Activated CD4-positive, alpha-beta T cell treated with anti-CD3 and anti-CD28 coated beads, Interleukin-2, amount 10 ng/mL, durations not matched to agents 7 days and 5 days (primary cell): ENCODE data around the gene ZNF32. TPM values are rescaled to one million over a fixed set of nuclear protein-coding genes. Genes with fewer than 3 reads are reported as not detected.
A peak's percentile ranks its signal among the peaks of the same experiment; 100 is the strongest.

ENCODE experiments used
- CTCF ChIA-PET: fragments of 350-600 bp; sonication (Branson Sonifier 250); formaldehyde crosslinking; loops from one replicate; lab custom pipeline; 2021; ENCODE audit warnings: antibody characterized with exemption; lab: Charles Lee
- POLR2A ChIA-PET: fragments of 350-600 bp; sonication (Branson Sonifier 250); formaldehyde crosslinking; loops from one replicate; lab custom pipeline; 2021; ENCODE audit warnings: antibody characterized with exemption; lab: Charles Lee
- DNase-seq: peaks from one replicate; pipeline ENCODE4 v3.0.0-alpha.2; 2020
- H3K27ac Mint-ChIP-seq: one replicate; pipeline ENCODE4 v1.8.0; 2021; ENCODE audit warnings: mild to moderate bottlenecking, moderate library complexity, mixed read lengths
- H3K27me3 Mint-ChIP-seq: one replicate; pipeline ENCODE4 v1.8.0; 2021; ENCODE audit warnings: mixed read lengths
- H3K36me3 Mint-ChIP-seq: one replicate; pipeline ENCODE4 v1.8.0; 2021; ENCODE audit warnings: low read depth, mixed read lengths
- H3K4me1 Mint-ChIP-seq: one replicate; pipeline ENCODE4 v1.8.0; 2021; ENCODE audit warnings: mixed read lengths
- H3K4me3 Mint-ChIP-seq: one replicate; pipeline ENCODE4 v1.8.0; 2021; ENCODE audit warnings: mild to moderate bottlenecking, moderate library complexity, mixed read lengths
- H3K9me3 Mint-ChIP-seq: one replicate; pipeline ENCODE4 v1.8.0; 2021; ENCODE audit warnings: mixed read lengths
- total RNA-seq, 2 experiments: library from RNA; stranded (reverse); gene quantifications; one replicate each; pipeline ENCODE4 v1.2.3, GENCODE V29; 2021

The ZNF32 gene, protein sequence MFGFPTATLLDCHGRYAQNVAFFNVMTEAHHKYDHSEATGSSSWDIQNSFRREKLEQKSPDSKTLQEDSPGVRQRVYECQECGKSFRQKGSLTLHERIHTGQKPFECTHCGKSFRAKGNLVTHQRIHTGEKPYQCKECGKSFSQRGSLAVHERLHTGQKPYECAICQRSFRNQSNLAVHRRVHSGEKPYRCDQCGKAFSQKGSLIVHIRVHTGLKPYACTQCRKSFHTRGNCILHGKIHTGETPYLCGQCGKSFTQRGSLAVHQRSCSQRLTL
- 10 to 100 TPM; 18.0 to 19.0 TPM for total RNA-seq

DNA sequence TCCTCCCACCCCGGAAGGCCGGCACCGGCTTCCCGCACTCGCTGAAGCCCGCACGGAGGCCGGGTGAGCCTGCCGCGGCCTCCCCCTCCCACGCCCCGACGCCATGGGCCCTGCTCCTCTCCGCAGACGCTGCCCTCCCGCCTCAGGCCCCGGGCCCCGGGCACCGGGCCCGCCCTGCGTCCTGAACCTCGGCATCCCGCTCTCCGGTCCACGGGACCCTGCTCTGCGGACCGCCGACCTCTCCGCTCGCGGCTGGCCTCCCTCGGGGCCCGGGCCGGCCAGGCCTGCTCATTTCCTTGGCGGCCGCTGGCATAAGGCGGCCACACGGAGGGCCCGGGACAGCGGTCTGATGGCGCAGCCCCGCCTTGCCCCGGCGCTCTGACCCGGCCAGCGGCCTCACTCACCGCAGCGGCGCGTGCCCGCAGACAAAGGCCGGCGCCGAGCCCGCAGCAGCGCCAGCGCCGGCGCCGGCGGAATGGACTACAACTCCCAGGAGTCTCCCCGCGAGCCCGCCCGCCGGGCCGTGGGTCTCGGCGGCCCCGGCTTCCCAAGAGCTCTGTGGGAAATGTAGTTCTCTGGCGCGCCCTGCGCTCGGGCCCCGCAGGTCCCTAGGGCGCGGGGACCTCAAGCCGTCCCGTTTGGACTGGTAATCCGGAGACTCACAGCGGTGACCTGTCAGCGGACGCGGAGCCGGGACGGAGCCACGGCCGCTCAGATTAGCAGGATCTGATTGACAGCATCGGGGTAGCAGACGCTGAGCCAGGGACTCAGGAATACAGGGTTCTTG lies at the start of gene ZNF32:
Gene ZNF32, minus strand, starts transcription at position 484 of the 787 bp plus-strand sequence. CDS start 2,748 bp downstream, outside the sequence.
- Mint-ChIP-seq H3K4me3 (peak within 1 kb of the TSS; percentile 80), H3K9me3 (peaks cover 35% of the 10 kb centered on the region), H3K4me1 (peaks cover 23% of the 10 kb centered on the region), H3K27ac (peak within 1 kb of the TSS; percentile 85), H3K36me3 (peaks cover 40% of the 10 kb centered on the region), H3K27me3 (peaks cover 4% of the 10 kb centered on the region)
- ChIA-PET CTCF (interaction anchor here (1.1 to 2.3 kb wide), 3 partner anchors 12 to 42 kb away, joined by 3 to 8 read pairs (median 3); no protein-coding TSS in a partner anchor), POLR2A (interaction anchor here (0.6 kb wide), 1 partner anchor 238 kb away, joined by 3 read pairs; no protein-coding TSS in a partner anchor)
- peak; percentile 82 for DNase-seq

DNA sequence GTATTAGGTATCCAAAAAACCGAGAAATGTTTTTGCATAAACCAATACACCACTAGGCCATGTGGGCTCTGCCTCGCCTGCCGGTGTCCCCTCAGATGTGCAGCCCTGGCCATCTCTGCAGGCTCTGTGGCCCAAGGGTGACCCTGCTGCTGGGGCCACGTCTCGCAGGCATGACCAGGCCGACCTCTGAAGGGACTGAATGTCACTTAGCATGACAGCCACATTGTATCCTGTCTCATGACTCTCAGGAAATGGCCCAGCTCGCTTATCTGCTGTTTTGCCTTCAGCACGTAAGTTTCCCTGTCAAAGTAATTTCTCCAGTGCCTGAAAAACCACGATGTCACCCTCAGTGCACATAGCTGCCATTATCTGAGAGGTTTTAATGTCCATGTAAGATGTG lies 49.5 kb upstream of the ZNF32 start:
- Mint-ChIP-seq H3K4me1 (no peaks in the 10 kb centered on the region), H3K27me3 (peaks cover 1% of the 10 kb centered on the region), H3K4me3 (no peak overlapping the region), H3K36me3 (no peaks in the 10 kb centered on the region), H3K9me3 (no peaks in the 10 kb centered on the region), H3K27ac (no peak overlapping the region)
- ChIA-PET CTCF (no interaction called here), POLR2A (no interaction called here)
- no peak for DNase-seq

DNA sequence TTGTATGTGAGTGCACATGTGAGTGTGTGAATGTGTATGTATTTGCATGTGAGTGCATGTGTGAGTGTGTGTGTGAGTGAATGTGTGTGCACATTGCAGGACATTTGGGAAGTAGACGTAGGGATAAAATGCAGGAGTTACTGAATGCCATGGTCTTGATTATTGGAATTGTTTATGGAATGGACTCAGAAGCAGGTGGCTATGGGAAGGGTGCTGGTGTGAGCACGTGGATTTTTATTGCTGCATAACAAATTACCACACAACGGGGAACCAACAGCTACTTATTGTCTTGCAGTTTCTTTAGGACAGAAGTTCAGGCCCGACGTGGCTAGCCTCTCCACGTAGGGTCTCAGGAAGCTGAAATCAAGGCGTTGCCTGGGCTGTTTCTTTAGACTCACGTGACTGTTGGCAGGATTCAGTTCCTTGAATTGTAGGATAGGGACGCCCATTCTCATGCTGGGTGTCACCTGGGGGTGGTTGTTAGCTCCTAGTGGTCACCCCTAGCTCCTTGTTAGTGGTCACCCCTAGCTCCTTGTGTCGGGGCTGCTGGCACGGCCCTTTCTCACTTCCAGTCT lies 48.3 kb upstream of the ZNF32 start:
- no peak for DNase-seq
- H3K4me3 Mint-ChIP-seq, result no peak overlapping the region
- CTCF ChIA-PET, result no interaction called here
- H3K27me3 Mint-ChIP-seq, result peaks cover 7% of the 10 kb centered on the region
- POLR2A ChIA-PET, result no interaction called here
- H3K27ac Mint-ChIP-seq, result no peak overlapping the region
- no peaks in the 10 kb centered on the region for H3K36me3 Mint-ChIP-seq
- H3K4me1 Mint-ChIP-seq, result no peaks in the 10 kb centered on the region
- no peaks in the 10 kb centered on the region for H3K9me3 Mint-ChIP-seq

DNA sequence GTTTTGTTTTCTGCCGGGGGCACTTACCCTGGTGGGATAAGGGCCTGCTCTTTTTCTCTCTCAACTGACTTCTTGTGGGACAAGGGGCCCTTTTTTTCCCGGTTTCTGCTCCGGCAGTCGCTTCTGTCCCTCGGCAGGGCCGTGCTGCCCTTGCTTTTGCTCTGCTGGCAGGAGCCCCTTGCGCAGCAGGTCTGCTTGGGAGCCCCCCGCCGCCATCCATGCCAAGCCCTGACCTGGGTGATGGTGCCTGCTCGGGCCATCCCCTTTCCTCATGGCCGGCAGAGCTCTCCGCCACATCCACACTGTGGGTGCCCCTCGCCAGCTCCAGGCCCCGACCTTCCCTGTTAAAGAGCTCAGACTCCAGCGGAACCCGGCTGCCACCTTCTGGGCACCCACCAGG lies 47.0 kb upstream of the ZNF32 start:
- Mint-ChIP-seq H3K4me1 (no peaks in the 10 kb centered on the region), H3K9me3 (no peaks in the 10 kb centered on the region), H3K36me3 (no peaks in the 10 kb centered on the region), H3K27me3 (peaks cover 13% of the 10 kb centered on the region), H3K27ac (no peak overlapping the region), H3K4me3 (no peak overlapping the region)
- DNase-seq, result no peak
- ChIA-PET CTCF (interaction anchor here (0.7 kb wide), 1 partner anchor 335 kb away, joined by 3 read pairs; no protein-coding TSS in a partner anchor), POLR2A (no interaction called here)

DNA sequence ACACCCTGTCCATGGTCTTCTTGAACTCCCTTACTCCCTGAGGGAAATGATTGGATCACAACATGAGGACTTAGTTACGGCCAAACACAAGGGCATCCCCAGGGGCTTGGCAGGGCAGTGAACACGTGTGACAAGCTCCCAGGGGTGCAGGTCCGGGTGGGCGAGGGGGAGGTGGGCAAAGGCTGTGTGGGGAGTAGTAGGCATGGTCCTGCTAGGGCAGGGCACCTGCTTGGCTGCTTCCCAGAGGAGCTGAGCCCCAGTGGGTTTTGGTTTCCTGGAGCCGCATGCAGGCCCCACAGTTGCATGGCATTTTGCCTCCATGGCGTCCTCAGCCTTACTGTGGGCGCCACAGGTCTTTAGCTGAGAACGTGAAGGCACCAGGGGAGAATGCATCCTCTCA lies 46.6 kb upstream of the ZNF32 start:
- no peaks in the 10 kb centered on the region for H3K4me1 Mint-ChIP-seq
- H3K27me3 Mint-ChIP-seq, result peaks cover 13% of the 10 kb centered on the region
- ChIA-PET POLR2A (no interaction called here), CTCF (interaction anchor here (0.7 to 0.9 kb wide), 2 partner anchors 13 to 335 kb away, joined by 3 read pairs; no protein-coding TSS in a partner anchor)
- DNase-seq, result no peak
- no peak overlapping the region for H3K4me3 Mint-ChIP-seq
- no peaks in the 10 kb centered on the region for H3K9me3 Mint-ChIP-seq
- no peak overlapping the region for H3K27ac Mint-ChIP-seq
- no peaks in the 10 kb centered on the region for H3K36me3 Mint-ChIP-seq

DNA sequence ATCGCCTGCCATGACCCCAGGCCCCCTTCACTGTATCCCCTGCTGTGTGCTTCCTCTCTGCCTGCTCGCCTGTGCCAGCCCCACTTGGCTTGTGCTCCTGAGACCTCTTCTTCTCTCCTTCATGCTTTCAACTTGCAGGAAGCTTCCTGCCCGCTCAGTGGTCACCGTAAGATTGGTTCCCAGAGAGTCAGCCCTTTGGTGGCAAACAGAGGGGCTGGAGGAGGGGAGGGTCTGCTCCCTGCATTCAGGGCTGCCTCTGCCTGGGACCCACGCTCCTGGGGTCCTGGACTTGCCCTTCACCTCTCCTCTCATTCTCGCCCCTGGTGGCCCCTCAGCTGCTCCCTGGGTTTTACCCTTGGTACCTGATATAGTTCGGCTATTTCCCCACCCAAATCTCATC lies 45.8 kb upstream of the ZNF32 start:
- POLR2A ChIA-PET, result no interaction called here
- H3K27me3 Mint-ChIP-seq, result peaks cover 17% of the 10 kb centered on the region
- H3K36me3 Mint-ChIP-seq, result no peaks in the 10 kb centered on the region
- H3K27ac Mint-ChIP-seq, result no peak overlapping the region
- peaks cover 5% of the 10 kb centered on the region for H3K4me1 Mint-ChIP-seq
- CTCF ChIA-PET, result interaction anchor here (0.8 to 0.9 kb wide), 2 partner anchors 12 to 231 kb away, joined by 3 read pairs; no protein-coding TSS in a partner anchor
- H3K4me3 Mint-ChIP-seq, result no peak overlapping the region
- no peak for DNase-seq
- H3K9me3 Mint-ChIP-seq, result no peaks in the 10 kb centered on the region

DNA sequence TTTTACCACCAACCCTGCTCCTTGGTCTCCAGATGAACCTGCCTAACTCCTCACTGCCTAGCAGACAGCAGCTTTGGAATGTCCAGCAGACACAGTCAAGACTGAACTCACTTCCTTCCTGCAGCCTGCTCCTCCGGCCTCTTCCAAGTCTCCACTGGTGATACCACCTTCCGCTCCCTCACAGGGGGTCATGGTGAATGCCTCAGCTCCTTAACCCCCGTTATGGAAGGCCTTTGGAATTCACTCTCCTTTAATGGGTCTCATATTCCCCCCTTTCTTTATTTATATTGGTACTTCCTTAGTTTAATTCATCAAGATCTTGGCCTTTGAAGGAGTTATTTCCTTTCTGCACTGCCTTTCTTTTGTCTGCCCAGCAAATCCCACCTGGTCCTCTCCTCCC lies 44.9 kb upstream of the ZNF32 start:
- Mint-ChIP-seq H3K9me3 (no peaks in the 10 kb centered on the region), H3K4me3 (no peak overlapping the region), H3K36me3 (no peaks in the 10 kb centered on the region), H3K27ac (no peak overlapping the region), H3K27me3 (peaks cover 18% of the 10 kb centered on the region), H3K4me1 (peaks cover 7% of the 10 kb centered on the region)
- DNase-seq, result no peak
- CTCF ChIA-PET, result interaction anchor here (0.8 kb wide), 1 partner anchor 231 kb away, joined by 3 read pairs; no protein-coding TSS in a partner anchor
- POLR2A ChIA-PET, result no interaction called here

DNA sequence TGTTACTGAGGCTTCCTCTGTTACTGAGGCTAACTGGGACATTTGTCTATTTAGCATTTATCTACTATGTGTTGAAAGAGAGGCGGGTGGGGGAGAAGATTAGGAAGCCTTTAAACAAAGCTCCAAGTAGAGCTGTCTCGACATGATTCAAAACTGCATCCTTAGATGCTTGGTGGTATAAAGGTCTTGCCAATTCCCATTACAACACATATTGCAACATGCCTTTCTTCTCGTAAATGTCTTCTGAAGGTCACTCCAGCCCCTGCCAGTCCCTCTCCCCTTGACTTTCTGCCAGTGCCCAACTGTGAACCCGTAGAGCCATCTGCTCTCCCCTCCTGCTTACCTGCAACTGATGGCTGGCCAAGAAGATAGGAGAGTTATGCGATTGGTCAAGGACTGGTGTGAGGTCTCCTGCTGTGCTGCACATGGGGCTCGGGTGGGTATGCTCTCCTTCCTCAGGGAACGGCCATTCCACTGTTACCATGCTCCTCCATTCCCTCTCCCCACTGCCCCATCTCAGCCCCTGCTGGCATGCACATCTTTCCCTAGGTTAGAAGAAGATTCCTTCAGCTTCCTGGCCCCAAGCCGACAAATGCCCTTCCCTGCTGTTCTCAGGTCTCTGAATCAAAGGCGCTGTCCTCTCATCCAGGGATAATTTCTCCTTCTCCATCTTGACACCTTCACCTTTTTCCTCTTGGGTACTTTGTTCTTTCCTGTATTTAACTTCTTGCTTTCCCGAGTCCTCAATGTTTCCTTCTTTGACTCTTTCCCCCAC lies 43.6 kb upstream of the ZNF32 start:
- Mint-ChIP-seq H3K36me3 (no peaks in the 10 kb centered on the region), H3K4me1 (peaks cover 7% of the 10 kb centered on the region), H3K27me3 (peaks cover 24% of the 10 kb centered on the region), H3K27ac (no peak overlapping the region), H3K4me3 (no peak overlapping the region), H3K9me3 (no peaks in the 10 kb centered on the region)
- DNase-seq, result no peak
- CTCF ChIA-PET, result interaction anchor here (0.6 kb wide), 1 partner anchor 458 kb away, joined by 3 read pairs; no protein-coding TSS in a partner anchor
- POLR2A ChIA-PET, result no interaction called here

DNA sequence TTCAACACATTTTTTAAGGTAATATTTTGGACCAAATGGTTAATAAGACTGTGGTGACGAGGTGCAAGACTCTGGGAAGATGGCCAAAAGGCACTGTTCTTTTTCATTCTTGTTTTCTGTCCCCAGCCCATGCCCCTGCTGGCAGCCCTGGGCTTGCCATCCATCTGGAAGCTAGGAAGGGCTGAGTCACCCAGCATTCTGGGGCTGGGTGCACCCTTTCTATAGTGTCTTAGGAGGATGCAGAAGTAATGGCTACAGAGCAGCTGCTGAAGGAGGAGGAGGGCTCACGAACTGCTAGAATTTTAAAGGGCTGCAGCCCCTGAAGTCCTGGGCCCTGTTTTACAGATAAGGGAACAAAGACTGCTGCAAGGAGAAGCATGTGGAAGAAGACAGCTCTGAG lies 42.8 kb upstream of the ZNF32 start:
- ChIA-PET CTCF (no interaction called here), POLR2A (no interaction called here)
- no peak for DNase-seq
- Mint-ChIP-seq H3K4me1 (peaks cover 7% of the 10 kb centered on the region), H3K4me3 (no peak overlapping the region), H3K36me3 (no peaks in the 10 kb centered on the region), H3K27ac (no peak overlapping the region), H3K27me3 (peaks cover 27% of the 10 kb centered on the region), H3K9me3 (no peaks in the 10 kb centered on the region)

DNA sequence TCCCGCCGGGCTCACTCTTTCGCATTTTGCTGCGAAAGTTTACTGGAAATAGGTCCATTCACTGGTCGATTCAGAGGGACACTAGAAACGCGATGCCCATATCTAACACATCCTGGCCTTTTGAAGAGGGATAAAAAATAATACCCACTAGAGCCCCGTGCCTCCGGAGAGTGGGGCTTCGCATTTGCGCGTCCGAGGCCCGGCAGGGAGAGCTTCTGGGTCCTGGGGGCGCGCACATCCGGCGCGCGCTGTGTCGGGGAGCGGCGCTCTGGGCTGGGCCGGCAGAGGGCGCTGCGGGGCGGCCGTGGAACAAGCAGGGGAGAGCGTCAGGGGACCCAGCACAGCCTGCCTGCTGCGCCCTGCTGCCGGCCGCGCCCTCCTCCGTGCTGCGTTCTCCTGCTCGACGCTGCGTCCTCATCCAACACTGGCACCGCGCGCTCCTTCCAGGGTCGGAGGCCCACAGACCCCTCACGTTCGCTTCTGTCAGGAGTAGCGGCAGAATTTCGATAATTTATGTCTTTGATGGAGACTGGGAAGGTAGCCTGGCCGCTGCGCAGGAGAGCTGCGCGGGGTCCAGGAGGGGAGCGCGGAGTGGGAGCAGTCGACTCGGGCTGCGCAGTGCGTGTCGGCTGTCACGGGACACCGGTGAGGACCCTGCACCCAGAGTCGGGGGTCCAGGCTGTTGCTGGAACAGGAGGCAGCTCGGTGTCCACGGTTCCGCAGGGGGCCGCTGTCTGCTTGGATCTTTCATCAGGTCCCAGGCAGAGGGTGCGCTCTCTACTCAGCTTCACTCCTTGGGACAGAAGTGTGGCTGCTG lies 41.5 kb upstream of the ZNF32 start:
- ChIA-PET CTCF (interaction anchor here (0.7 to 1.8 kb wide), 14 partner anchors 9 to 1170 kb away, joined by 3 to 8 read pairs (median 3); partner anchors contain the start of gene ZNF32), POLR2A (interaction anchor here (0.6 kb wide), 1 partner anchor 619 kb away, joined by 7 read pairs; no protein-coding TSS in a partner anchor)
- Mint-ChIP-seq H3K4me1 (peaks cover 7% of the 10 kb centered on the region), H3K27ac (peak overlapping the region; percentile 74), H3K9me3 (no peaks in the 10 kb centered on the region), H3K4me3 (peak overlapping the region; percentile 74), H3K27me3 (peaks cover 27% of the 10 kb centered on the region), H3K36me3 (no peaks in the 10 kb centered on the region)
- peak; percentile 82 for DNase-seq

DNA sequence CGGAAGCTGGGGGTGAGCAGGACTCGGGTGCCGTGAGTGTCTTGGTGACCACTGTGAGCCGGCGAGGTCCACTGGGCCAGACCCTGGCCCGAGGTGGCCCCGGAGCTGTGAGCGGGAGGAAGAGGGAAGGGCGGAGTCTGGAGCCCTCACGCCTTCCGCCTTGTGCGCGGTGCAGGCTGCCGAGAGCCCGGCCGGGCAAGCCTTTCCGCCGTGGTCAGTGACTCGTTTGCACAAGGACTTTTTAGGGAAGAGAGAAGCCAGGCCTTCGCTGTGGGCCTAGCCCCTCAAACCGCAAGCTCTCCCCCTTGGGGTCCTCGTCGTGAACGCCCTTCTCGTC lies 40.9 kb upstream of the ZNF32 start:
- Mint-ChIP-seq H3K9me3 (no peaks in the 10 kb centered on the region), H3K27ac (peak overlapping the region; percentile 74), H3K4me1 (peaks cover 7% of the 10 kb centered on the region), H3K4me3 (peak overlapping the region; percentile 74), H3K27me3 (peaks cover 27% of the 10 kb centered on the region), H3K36me3 (no peaks in the 10 kb centered on the region)
- ChIA-PET POLR2A (no interaction called here), CTCF (interaction anchor here (0.7 to 1.8 kb wide), 13 partner anchors 10 to 1170 kb away, joined by 3 to 8 read pairs (median 3); partner anchors contain the start of gene ZNF32)
- peak; percentile 22 for DNase-seq
